K562 (cell line): Measurements from ENCODE around the gene GMPR. TPM values are rescaled to one million over a fixed set of nuclear protein-coding genes. Genes with fewer than 3 reads are reported as not detected.

Source experiments
- CCAR2 ChIP-seq: fragments of 200-400 bp; formaldehyde crosslinking; IDR thresholded peaks from 2 replicates; pipeline ENCODE4 v1.6.1; 2017; ENCODE audit warnings: mild to moderate bottlenecking, low read depth, low read length
- DMBX1 ChIP-seq: fragments of 250-450 bp; sonication (Bioruptor Pico); IDR thresholded peaks from 2 replicates; pipeline ENCODE4 v1.8.0; 2022; ENCODE audit warnings: inconsistent platforms, mild to moderate bottlenecking, moderate library complexity, borderline replicate concordance
- EP400 ChIP-seq: fragments of 450-650 bp; IDR thresholded peaks from 2 replicates; pipeline ENCODE4 v1.6.1; 2017; ENCODE audit warnings: antibody characterized with exemption, mild to moderate bottlenecking, moderate library complexity
- FOXP1 ChIP-seq: sonication (generic); formaldehyde crosslinking; IDR thresholded peaks from 2 replicates; pipeline ENCODE4 v1.8.0; 2022; ENCODE audit warnings: mild to moderate bottlenecking, missing genetic modification reagents
- HDAC1 ChIP-seq, 2 experiments: fragments of 450-650 bp; IDR thresholded peaks; 2 replicates each; pipeline ENCODE4 v1.6.1; 2016 to 2017; ENCODE audit warnings: inconsistent platforms in 1 of 2, mild to moderate bottlenecking in 1 of 2, moderate library complexity in 1 of 2
- HOXB6 ChIP-seq: fragments of 250-450 bp; sonication (Bioruptor Pico); IDR thresholded peaks from 2 replicates; pipeline ENCODE4 v1.5.1; 2022; ENCODE audit warnings: mild to moderate bottlenecking, borderline replicate concordance
- KLF16 ChIP-seq: IDR thresholded peaks from 2 replicates; pipeline ENCODE4 v1.6.1; 2016; ENCODE audit warnings: antibody characterized with exemption
- RAD51 ChIP-seq: fragments of 450-650 bp; IDR thresholded peaks from 2 replicates; pipeline ENCODE4 v1.7.1; 2016; ENCODE audit warnings: low read depth, mild to moderate bottlenecking, borderline replicate concordance
- ZBED1 ChIP-seq: IDR thresholded peaks from 2 replicates; pipeline ENCODE4 v1.6.1; 2014
- ZKSCAN1 ChIP-seq: fragments of 150-350 bp; IDR thresholded peaks from 2 replicates; pipeline ENCODE4 v1.6.1; 2016; ENCODE audit warnings: low read depth, low read length
- ZNF232 ChIP-seq: sonication (generic); formaldehyde crosslinking; IDR thresholded peaks from 2 replicates; pipeline ENCODE4 v1.8.0; 2022; ENCODE audit warnings: mild to moderate bottlenecking, missing genetic modification reagents
- ZNF253 ChIP-seq: fragments of 250-450 bp; sonication (Bioruptor Pico); conservative IDR thresholded peaks from 2 replicates; pipeline ENCODE4 v1.6.1; 2021; ENCODE audit warnings: mild to moderate bottlenecking
- ZNF444 ChIP-seq: fragments of 250-450 bp; sonication (Bioruptor Pico); IDR thresholded peaks from 2 replicates; pipeline ENCODE4 v1.4.0; 2020; ENCODE audit warnings: mild to moderate bottlenecking, moderate library complexity
- ZNF583 ChIP-seq: fragments of 250-450 bp; sonication (Bioruptor Pico); IDR thresholded peaks from 2 replicates; pipeline ENCODE4 v1.4.0; 2020
- ZNF830 ChIP-seq: fragments of 250-450 bp; sonication (Bioruptor Pico); IDR thresholded peaks from 2 replicates; pipeline ENCODE4 v1.5.0; 2021; ENCODE audit warnings: mild to moderate bottlenecking
- polyA plus RNA-seq, 8 experiments: library from polyadenylated mRNA; depleted of rRNA in 4 of 8; stranded (reverse) in 5 of 8; unstranded in 3 of 8; fragments of >200 nt; fragmentation: Nextera tagmentation in 2 of 8; fragmentation: Illumina TruSeq in 1 of 8; extraction: Ambion mirVana in 2 of 8; extraction: Trizol in 1 of 8; gene quantifications; 2 replicates each; pipeline versions ENCODE4 v1.2.1 to v1.2.3, GENCODE V29; 2011 to 2014; ENCODE audit warnings: inconsistent platforms in 1 of 8, missing spikeins in 1 of 8
- total RNA-seq, 7 experiments: library from RNA; depleted of rRNA in 6 of 7; stranded (reverse); fragments of >200 nt in 6 of 7; fragmentation: Illumina TruSeq in 2 of 7; extraction: Trizol in 2 of 7; gene quantifications; 2 replicates each; pipeline versions ENCODE4 v1.2.1 to v1.2.3, GENCODE V29; 2011 to 2021; ENCODE audit warnings: low replicate concordance in 1 of 7
- TF ChIP-seq, protein P1 (sequence below): sonication (generic); formaldehyde crosslinking; IDR thresholded peaks from 2 replicates; pipeline ENCODE4 v1.8.0; 2022; ENCODE audit warnings: mild to moderate bottlenecking, missing genetic modification reagents
- TF ChIP-seq, protein P2 (sequence below): fragments of 450-650 bp; IDR thresholded peaks from 2 replicates; pipeline ENCODE4 v1.6.1; 2017; ENCODE audit warnings: mild to moderate bottlenecking, moderate library complexity
- TF ChIP-seq, protein P3 (sequence below): fragments of 250-450 bp; sonication (Bioruptor Pico); IDR thresholded peaks from 2 replicates; pipeline ENCODE4 v1.4.0; 2020; ENCODE audit warnings: mild to moderate bottlenecking, moderate library complexity
- TF ChIP-seq, protein P4 (sequence below): fragments of 250-450 bp; sonication (Bioruptor Pico); IDR thresholded peaks from 2 replicates; pipeline ENCODE4 v1.8.0; 2022; ENCODE audit warnings: inconsistent platforms

GMPR gene
- total and polyA plus RNA-seq, 9 of the 15 experiments (the other 6 are each of a cell fraction or from before 2014, with no cell fraction given), result 34.6 to 83.7 (median 49.8) TPM

DNA sequence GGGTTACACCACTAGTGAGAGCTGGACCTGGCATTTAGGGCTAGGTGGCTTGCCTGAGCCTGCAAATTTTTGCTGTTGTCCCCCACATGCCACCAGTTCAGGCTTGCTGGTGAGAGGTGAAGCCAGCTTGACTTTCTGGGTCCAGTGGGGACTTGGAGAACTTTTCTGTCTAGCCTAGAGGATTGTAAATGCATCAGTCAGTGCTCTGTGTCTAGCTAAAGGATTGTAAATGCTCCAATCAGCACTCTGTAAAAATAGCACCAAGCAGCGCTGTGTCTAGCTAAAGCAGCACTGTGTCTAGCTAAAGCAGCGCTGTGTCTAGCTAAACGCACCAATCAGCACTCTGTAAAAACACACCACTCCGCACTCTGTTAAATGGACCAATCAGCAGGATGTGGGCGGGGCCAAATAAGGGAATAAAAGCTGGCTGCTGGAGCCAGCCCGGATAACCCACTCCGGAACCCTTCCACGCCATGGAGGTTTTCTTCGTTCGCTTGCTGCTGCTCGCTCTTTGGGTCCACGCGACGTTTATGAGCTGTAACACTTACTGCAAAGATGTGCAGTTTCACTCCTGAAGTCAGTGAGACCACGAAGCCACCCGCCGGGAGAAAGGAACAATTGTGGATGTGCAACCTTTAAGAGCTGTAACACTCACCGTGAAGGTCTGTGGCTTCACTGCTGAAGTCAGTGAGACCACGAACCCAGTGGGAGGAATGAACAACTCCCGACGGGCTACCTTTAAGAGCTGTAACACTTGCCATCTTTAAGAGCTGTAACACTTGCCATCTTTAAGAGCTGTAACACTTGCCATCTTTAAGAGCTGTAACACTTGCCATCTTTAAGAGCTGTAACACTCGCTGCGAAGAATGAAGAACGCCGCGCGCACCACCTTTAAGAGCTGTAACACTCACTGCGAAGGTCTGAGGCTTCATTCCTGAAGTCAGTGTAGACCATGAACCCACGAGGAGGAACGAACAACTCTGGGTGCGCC is 27.3 kb downstream of the GMPR start (continued):
- TF ChIP-seq, protein P1, sequence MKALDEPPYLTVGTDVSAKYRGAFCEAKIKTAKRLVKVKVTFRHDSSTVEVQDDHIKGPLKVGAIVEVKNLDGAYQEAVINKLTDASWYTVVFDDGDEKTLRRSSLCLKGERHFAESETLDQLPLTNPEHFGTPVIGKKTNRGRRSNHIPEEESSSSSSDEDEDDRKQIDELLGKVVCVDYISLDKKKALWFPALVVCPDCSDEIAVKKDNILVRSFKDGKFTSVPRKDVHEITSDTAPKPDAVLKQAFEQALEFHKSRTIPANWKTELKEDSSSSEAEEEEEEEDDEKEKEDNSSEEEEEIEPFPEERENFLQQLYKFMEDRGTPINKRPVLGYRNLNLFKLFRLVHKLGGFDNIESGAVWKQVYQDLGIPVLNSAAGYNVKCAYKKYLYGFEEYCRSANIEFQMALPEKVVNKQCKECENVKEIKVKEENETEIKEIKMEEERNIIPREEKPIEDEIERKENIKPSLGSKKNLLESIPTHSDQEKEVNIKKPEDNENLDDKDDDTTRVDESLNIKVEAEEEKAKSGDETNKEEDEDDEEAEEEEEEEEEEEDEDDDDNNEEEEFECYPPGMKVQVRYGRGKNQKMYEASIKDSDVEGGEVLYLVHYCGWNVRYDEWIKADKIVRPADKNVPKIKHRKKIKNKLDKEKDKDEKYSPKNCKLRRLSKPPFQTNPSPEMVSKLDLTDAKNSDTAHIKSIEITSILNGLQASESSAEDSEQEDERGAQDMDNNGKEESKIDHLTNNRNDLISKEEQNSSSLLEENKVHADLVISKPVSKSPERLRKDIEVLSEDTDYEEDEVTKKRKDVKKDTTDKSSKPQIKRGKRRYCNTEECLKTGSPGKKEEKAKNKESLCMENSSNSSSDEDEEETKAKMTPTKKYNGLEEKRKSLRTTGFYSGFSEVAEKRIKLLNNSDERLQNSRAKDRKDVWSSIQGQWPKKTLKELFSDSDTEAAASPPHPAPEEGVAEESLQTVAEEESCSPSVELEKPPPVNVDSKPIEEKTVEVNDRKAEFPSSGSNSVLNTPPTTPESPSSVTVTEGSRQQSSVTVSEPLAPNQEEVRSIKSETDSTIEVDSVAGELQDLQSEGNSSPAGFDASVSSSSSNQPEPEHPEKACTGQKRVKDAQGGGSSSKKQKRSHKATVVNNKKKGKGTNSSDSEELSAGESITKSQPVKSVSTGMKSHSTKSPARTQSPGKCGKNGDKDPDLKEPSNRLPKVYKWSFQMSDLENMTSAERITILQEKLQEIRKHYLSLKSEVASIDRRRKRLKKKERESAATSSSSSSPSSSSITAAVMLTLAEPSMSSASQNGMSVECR (CRISPR knock-in tag), result peak; percentile 78; the same call in 1 of the 2 replicates
- TF ChIP-seq ZKSCAN1, result peak; percentile 93
- 0 out of 2 replicates have a peak, but pooled peaks have one; percentile 11 for TF ChIP-seq ZNF253 (CRISPR knock-in tag)
- no peak; the same call in 1 of the 2 replicates for TF ChIP-seq RAD51
- TF ChIP-seq, protein P2, sequence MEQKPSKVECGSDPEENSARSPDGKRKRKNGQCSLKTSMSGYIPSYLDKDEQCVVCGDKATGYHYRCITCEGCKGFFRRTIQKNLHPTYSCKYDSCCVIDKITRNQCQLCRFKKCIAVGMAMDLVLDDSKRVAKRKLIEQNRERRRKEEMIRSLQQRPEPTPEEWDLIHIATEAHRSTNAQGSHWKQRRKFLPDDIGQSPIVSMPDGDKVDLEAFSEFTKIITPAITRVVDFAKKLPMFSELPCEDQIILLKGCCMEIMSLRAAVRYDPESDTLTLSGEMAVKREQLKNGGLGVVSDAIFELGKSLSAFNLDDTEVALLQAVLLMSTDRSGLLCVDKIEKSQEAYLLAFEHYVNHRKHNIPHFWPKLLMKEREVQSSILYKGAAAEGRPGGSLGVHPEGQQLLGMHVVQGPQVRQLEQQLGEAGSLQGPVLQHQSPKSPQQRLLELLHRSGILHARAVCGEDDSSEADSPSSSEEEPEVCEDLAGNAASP, result no peak
- TF ChIP-seq EP400, result peak; percentile 65
- peak; percentile 11 to 96; a peak in 3 of 4 replicates for TF ChIP-seq HDAC1 (IDR thresholded peaks at IDR 0.05)
- TF ChIP-seq CCAR2, result no peak
- peak; percentile 99 for TF ChIP-seq ZBED1
- peak; percentile 69; the same call in 1 of the 2 replicates for TF ChIP-seq FOXP1 (CRISPR knock-in tag)
- TF ChIP-seq, protein P3, sequence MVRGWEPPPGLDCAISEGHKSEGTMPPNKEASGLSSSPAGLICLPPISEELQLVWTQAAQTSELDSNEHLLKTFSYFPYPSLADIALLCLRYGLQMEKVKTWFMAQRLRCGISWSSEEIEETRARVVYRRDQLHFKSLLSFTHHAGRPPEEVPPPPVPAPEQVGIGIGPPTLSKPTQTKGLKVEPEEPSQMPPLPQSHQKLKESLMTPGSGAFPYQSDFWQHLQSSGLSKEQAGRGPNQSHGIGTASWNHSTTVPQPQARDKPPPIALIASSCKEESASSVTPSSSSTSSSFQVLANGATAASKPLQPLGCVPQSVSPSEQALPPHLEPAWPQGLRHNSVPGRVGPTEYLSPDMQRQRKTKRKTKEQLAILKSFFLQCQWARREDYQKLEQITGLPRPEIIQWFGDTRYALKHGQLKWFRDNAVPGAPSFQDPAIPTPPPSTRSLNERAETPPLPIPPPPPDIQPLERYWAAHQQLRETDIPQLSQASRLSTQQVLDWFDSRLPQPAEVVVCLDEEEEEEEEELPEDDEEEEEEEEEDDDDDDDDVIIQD, result no peak
- peak; percentile 93; the same call in 1 of the 2 replicates for TF ChIP-seq ZNF830 (CRISPR knock-in tag)
- TF ChIP-seq DMBX1 (CRISPR knock-in tag), result peak; percentile 73
- 0 out of 2 replicates have a peak, but pooled peaks have one; percentile 16 for TF ChIP-seq ZNF232
- TF ChIP-seq ZNF444 (CRISPR knock-in tag), result peak; percentile 74
- TF ChIP-seq, protein P4, sequence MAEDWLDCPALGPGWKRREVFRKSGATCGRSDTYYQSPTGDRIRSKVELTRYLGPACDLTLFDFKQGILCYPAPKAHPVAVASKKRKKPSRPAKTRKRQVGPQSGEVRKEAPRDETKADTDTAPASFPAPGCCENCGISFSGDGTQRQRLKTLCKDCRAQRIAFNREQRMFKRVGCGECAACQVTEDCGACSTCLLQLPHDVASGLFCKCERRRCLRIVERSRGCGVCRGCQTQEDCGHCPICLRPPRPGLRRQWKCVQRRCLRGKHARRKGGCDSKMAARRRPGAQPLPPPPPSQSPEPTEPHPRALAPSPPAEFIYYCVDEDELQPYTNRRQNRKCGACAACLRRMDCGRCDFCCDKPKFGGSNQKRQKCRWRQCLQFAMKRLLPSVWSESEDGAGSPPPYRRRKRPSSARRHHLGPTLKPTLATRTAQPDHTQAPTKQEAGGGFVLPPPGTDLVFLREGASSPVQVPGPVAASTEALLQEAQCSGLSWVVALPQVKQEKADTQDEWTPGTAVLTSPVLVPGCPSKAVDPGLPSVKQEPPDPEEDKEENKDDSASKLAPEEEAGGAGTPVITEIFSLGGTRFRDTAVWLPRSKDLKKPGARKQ (CRISPR knock-in tag), result no peak
- peak; percentile 91; the same call in 1 of the 2 replicates for TF ChIP-seq HOXB6
- peak; percentile 87; the same call in 1 of the 2 replicates for TF ChIP-seq ZNF583
- TF ChIP-seq KLF16, result no peak
